ENCODE results near the gene TMEM51. TPM values are rescaled to one million over a fixed set of nuclear protein-coding genes. Genes with fewer than 3 reads are reported as not detected.

Gene TMEM51
- total and polyA plus RNA-seq, 2 of the 4 experiments (the other 2 are of a cell fraction) = 2.7 to 10.2 TPM

- H3K56ac ChIP-seq (ENCODE audit: extremely low read depth, insufficient read depth, low read length) = no peak overlapping the region
- no peaks in the 10 kb centered on the region for H3K27me3 ChIP-seq (ENCODE audit: control insufficient read depth, insufficient read depth, low read length)
- peak overlapping the region; percentile 57; the same call in 1 of the 3 replicates for H2BK15ac ChIP-seq (ENCODE audit: low read depth, low read length)
- peak overlapping the region; percentile 81 for H3K27ac ChIP-seq (ENCODE audit: insufficient read depth, low read length)
- H3K36me3 ChIP-seq (ENCODE audit: control insufficient read depth, insufficient read depth, low read length) = no peaks in the 10 kb centered on the region
- peaks cover 43% of the 10 kb centered on the region for H3K9me1 ChIP-seq (ENCODE audit: insufficient read depth, low read length)
- H3K9ac ChIP-seq (ENCODE audit: low read depth, low read length) = no peak overlapping the region
- H2AK5ac ChIP-seq (ENCODE audit: low read depth, low read length) = peak overlapping the region; percentile 55
- no TSS peak for BruUV-seq (replicated peaks)
- H3K4ac ChIP-seq (ENCODE audit: low read depth, low read length) = peak overlapping the region; percentile 80
- POLR2A ChIA-PET (ENCODE audit: unreplicated experiment) = no interaction called here
- H3K4me1 ChIP-seq (ENCODE audit: control insufficient read depth, insufficient read depth, low read length) = peaks cover 38% of the 10 kb centered on the region
- H2BK120ac ChIP-seq (ENCODE audit: low read depth, low read length) = peak overlapping the region; percentile 21
- H2AFZ ChIP-seq (replicated peaks; ENCODE audit: low read length, poor library complexity) = no peak overlapping the region
- H3K4me3 ChIP-seq (ENCODE audit: insufficient read depth, low read depth, low read length) = no peak overlapping the region
- DNase-seq (no peak), ATAC-seq (ENCODE audit: low read depth) (no peak)
- peak overlapping the region; percentile 74 for H2BK20ac ChIP-seq (ENCODE audit: low read depth, low read length)
- CTCF ChIA-PET = no interaction called here
- no peaks in the 10 kb centered on the region for H3K9me3 ChIP-seq (ENCODE audit: control insufficient read depth, insufficient read depth, low read length)
- peak overlapping the region; percentile 91 for H2BK5ac ChIP-seq (ENCODE audit: low read depth, low read length, poor library complexity, severe bottlenecking)
- TF ChIP-seq CHD1 (IDR thresholded peaks at IDR 0.05; ENCODE audit: low read depth, low read length) (no peak), FOS (IDR thresholded peaks at IDR 0.05; ENCODE audit: low read depth, low read length) (no peak), RAD21 (IDR thresholded peaks at IDR 0.05; ENCODE audit: low read length) (no peak), ELK1 (IDR thresholded peaks at IDR 0.05; ENCODE audit: borderline replicate concordance, low read depth, low read length) (no peak), CTCF (conservative IDR thresholded peaks at IDR 0.05; ENCODE audit: low read depth, low read length) (no peak), POLR2A (IDR thresholded peaks at IDR 0.05; ENCODE audit: low read depth, low read length) (no peak), CEBPB (IDR thresholded peaks at IDR 0.05; ENCODE audit: low read depth, low read length) (no peak), BHLHE40 (IDR thresholded peaks at IDR 0.05; ENCODE audit: low read depth, low read length) (no peak), MXI1 (IDR thresholded peaks at IDR 0.05; ENCODE audit: borderline replicate concordance, low read depth, low read length) (no peak), RCOR1 (IDR thresholded peaks at IDR 0.05; ENCODE audit: insufficient replicate concordance, low read length) (no peak), MAZ (IDR thresholded peaks at IDR 0.05; ENCODE audit: borderline replicate concordance, low read depth, low read length) (no peak), RFX5 (IDR thresholded peaks at IDR 0.05; ENCODE audit: low read depth, low read length) (no peak), NFE2L2 (IDR thresholded peaks at IDR 0.05; ENCODE audit: low read depth, low read length) (no peak)
- intact Hi-C loops (cut with micrococcal nuclease) = no loop called here
- peak overlapping the region; percentile 10 to 35; a peak in 2 of 4 replicates for H4K8ac ChIP-seq (ENCODE audit: low read depth in 2 of 2, low read length in 2 of 2)
- H2AK9ac ChIP-seq (replicated peaks; ENCODE audit: low read depth, low read length, poor library complexity) = no peak overlapping the region
- WGBS, 2 experiments (ENCODE audit: extremely low coverage in 2 of 2, insufficient read length in 1 of 2) = 94% methylated on average over 2 of the region's 7 CpGs; no CpG with 5 or more reads in 1 of the 2 experiments
- H3K18ac ChIP-seq (ENCODE audit: low read depth, low read length) = peak overlapping the region; percentile 80
- H3K79me1 ChIP-seq (ENCODE audit: low read depth in 1 of 2, low read length in 2 of 2) = peaks cover 47 to 81% of the 10 kb centered on the region in 2 experiments
- dilution Hi-C loops (cut with HindIII; ENCODE audit: low sequenced_read_pairs, unreplicated experiment) = no loop called here
- peak overlapping the region; percentile 31 for H4K91ac ChIP-seq (ENCODE audit: insufficient read depth, low read depth, low read length)
- peak overlapping the region; percentile 49 for H4K5ac ChIP-seq (ENCODE audit: low read depth, low read length)
- peaks cover 13% of the 10 kb centered on the region for H4K20me1 ChIP-seq (ENCODE audit: insufficient read depth, low read length)
- in situ Hi-C loops (cut with MboI; ENCODE audit: low sequenced_read_pairs) = no loop called here
- H3K4me2 ChIP-seq (ENCODE audit: low read depth, low read length) = no peak overlapping the region
- peak overlapping the region; percentile 4 for H3K14ac ChIP-seq (replicated peaks; ENCODE audit: low read depth, low read length)
- peak overlapping the region; percentile 64 for H3K23ac ChIP-seq (ENCODE audit: low read depth, low read length)
Observed at GRCh38 chr1:15180189-15180588, 26.6 kb downstream of the TMEM51 start.

Data from IMR-90 (cell line).